CD4-positive, alpha-beta T cell treated with Interleukin-2 at 100 ng/mL for 4 hours (primary cell): Measurements from ENCODE around the gene LRAT.

Source experiments
- DNase-seq: peaks from one replicate; pipeline ENCODE4 v3.0.0-alpha.2; 2020; ENCODE audit warnings: low spot score

LRAT gene

DNA sequence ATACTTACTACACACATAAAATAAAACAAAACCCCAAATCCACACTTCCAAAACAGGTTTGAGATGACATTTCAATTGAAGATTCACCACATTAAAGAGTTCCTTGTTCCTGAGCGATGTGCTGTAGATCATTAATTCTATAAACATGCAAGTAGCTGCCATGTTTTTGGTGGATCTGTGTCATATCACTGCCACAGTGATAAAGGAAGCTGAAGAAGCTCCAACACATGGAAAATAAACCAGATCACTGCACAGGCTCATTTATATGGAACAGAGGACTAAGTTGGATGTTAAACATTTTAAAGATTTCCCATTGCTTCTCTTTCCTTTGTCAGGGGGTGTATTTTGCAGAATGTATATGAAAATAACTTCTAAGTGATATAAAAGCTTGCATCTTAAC lies 34.5 kb downstream of the LRAT start:
- no peak for DNase-seq

DNA sequence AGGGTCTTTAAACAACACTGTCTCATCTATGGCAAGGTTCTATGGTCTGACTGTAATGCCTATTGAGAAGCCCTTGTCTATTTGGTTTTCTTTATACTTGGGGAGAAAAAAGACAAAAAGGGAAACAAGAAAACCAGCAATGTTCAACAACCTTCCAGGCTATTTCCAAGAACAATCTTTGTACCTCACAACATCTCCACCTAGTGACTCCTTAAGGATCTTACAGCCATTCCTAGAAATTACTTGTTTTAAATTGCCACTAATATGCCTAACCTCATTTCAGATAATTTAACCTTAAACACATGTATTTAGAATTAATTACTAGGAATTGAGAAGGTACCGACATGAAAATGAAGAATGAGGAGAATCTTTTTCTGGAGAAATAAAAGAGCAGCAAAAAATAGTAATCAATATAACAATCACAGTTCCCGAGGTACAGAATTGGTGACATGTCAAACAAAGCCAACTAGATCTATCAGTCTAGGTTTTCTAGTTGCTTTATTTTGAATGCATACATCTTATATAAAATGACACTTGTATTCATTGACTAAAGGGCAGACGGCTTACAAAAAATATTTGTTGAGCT lies 35.7 kb downstream of the LRAT start:
- no peak for DNase-seq

DNA sequence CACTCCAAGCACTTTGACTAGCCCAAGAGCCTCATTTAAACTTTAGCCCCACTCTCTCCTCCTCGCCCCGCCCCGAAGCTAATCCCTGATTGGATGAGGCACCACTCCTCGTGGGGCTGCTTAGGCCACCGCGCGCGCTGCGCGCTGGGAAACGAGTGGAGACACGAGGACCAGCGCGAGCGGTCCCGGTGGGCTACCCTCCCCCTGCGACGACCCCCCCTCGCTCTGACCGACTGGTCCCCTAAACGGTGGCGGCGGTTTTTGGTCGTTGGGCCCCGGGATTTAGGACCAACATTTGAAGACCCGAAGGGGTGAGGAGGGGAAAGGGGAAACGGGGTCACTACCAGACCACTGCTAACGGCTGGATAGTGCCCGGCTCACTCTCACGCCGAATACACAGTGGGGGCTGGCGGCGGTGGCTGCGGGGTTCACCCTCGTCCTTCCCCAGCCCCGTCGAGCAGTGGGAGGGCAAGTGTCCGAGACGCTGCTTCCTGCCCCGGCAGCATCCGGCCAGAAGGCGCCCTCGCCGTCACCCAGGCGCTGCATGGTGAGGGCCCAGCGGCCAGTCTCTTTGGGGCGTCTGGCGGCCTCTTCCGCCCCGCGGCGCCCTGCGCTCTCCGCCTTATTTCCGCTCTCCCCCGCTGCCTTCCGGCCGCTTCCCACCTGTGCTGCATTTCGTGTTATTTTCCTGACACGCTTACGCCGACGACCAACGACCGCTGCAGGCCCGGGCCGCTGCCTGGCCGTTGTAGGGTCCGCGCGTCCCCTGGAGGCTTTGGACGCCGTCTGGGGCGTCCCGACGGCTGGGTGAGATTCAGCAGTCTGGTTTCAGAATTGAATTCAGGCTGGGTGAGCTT lies 37.6 kb downstream of the LRAT start, which contains the start of gene RBM46:
RBM46 (plus strand) TSS at position 147 of the 857 bp plus-strand sequence. CDS start 15,481 bp downstream, outside the sequence.
- no peak for DNase-seq

DNA sequence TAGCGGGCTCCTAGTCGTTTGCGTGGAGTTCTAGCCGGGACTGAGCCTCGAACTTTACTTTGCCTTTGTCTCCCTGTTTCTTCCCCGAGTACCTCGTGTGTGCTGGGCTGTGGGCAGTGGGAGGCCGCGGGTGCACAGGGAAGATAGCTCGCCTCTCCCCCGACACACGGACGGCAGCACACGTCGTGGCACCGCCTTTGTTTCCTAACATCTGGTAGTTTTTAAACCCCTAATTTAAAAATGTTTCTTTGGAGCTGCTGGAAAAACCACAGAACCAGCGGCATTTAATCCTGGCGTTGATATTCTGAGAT lies 38.1 kb downstream of the LRAT start:
- no peak for DNase-seq
